Neural crest cell (in vitro differentiated cells): ENCODE data around the gene PLSCR5. TPM values are rescaled to one million over a fixed set of nuclear protein-coding genes. Genes with fewer than 3 reads are reported as not detected.

Experiments
- DNase-seq: peaks from one replicate; pipeline ENCODE4 v3.0.0; 2021; ENCODE audit warnings: low read depth, mixed read lengths, low spot score
- H3K27ac Mint-ChIP-seq: one replicate; pipeline ENCODE4 v1.8.0; 2021; ENCODE audit warnings: mild to moderate bottlenecking, mixed read lengths; ENCODE audit not compliant: unreplicated experiment
- H3K27me3 Mint-ChIP-seq: 2 replicates; pipeline ENCODE4 v1.8.0; 2021; ENCODE audit warnings: low read depth, mild to moderate bottlenecking, mixed read lengths
- H3K36me3 Mint-ChIP-seq: 2 replicates; pipeline ENCODE4 v1.8.0; 2021; ENCODE audit warnings: low read depth, mild to moderate bottlenecking, mixed read lengths
- H3K4me1 Mint-ChIP-seq: 2 replicates; pipeline ENCODE4 v1.8.0; 2021; ENCODE audit warnings: mixed read lengths
- H3K4me3 Mint-ChIP-seq: one replicate; pipeline ENCODE4 v1.8.0; 2021; ENCODE audit warnings: mild to moderate bottlenecking, mixed read lengths
- H3K9me3 Mint-ChIP-seq: 2 replicates; pipeline ENCODE4 v1.8.0; 2021; ENCODE audit warnings: mixed read lengths
- total RNA-seq: library from RNA; stranded (reverse); gene quantifications from 2 replicates; pipeline ENCODE4 v1.2.1, GENCODE V29; 2021
- TF ChIP-seq, protein P1 (sequence below): fragments of 200-600 bp; sonication (generic); conservative IDR thresholded peaks from 2 replicates; pipeline ENCODE4 v1.5.0; 2021; ENCODE audit warnings: antibody characterized with exemption, mild to moderate bottlenecking

Gene PLSCR5
- total RNA-seq, 1 donor from 2014 or later = not detected

- TF ChIP-seq, protein P1, sequence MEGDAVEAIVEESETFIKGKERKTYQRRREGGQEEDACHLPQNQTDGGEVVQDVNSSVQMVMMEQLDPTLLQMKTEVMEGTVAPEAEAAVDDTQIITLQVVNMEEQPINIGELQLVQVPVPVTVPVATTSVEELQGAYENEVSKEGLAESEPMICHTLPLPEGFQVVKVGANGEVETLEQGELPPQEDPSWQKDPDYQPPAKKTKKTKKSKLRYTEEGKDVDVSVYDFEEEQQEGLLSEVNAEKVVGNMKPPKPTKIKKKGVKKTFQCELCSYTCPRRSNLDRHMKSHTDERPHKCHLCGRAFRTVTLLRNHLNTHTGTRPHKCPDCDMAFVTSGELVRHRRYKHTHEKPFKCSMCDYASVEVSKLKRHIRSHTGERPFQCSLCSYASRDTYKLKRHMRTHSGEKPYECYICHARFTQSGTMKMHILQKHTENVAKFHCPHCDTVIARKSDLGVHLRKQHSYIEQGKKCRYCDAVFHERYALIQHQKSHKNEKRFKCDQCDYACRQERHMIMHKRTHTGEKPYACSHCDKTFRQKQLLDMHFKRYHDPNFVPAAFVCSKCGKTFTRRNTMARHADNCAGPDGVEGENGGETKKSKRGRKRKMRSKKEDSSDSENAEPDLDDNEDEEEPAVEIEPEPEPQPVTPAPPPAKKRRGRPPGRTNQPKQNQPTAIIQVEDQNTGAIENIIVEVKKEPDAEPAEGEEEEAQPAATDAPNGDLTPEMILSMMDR = no peak
- peaks cover 3% of the 10 kb centered on the region for H3K9me3 Mint-ChIP-seq
- H3K4me1 Mint-ChIP-seq = peaks cover 25% of the 10 kb centered on the region
Measured at GRCh38 chr3:146544002-146544928, 60.9 kb downstream of the PLSCR5 start, which contains the start of gene PLSCR1. Gene PLSCR1, minus strand, starts transcription at chr3:146544607. Its CDS starts 8,055 bp downstream, at chr3:146536552.

GRCh38 chr3:146543461-146544001, 61.6 kb downstream of the PLSCR5 start:
- H3K27ac Mint-ChIP-seq = no peak overlapping the region
- TF ChIP-seq, protein P1 = no peak

More at GRCh38 chr3:146544002-146544928, 60.9 kb downstream of the PLSCR5 start, which contains the start of gene PLSCR1:
- H3K4me3 Mint-ChIP-seq = peak within 1 kb of the TSS; percentile 96
- H3K36me3 Mint-ChIP-seq = peaks cover 4% of the 10 kb centered on the region
- H3K27me3 Mint-ChIP-seq = no peaks in the 10 kb centered on the region
- DNase-seq = peak; percentile 65
- H3K27ac Mint-ChIP-seq = peak within 1 kb of the TSS; percentile 93

GRCh38 chr3:146542978-146543377, 62.2 kb downstream of the PLSCR5 start:
- peaks cover 25% of the 10 kb centered on the region for H3K4me1 Mint-ChIP-seq
- peak overlapping the region; percentile 39 for H3K27ac Mint-ChIP-seq
- H3K4me3 Mint-ChIP-seq = peak overlapping the region; percentile 96
- H3K36me3 Mint-ChIP-seq = peaks cover 7% of the 10 kb centered on the region
- peaks cover 3% of the 10 kb centered on the region for H3K9me3 Mint-ChIP-seq
- no peak for DNase-seq
- TF ChIP-seq, protein P1 = no peak
- H3K27me3 Mint-ChIP-seq = no peaks in the 10 kb centered on the region

More at GRCh38 chr3:146543461-146544001, 61.6 kb downstream of the PLSCR5 start:
- peaks cover 3% of the 10 kb centered on the region for H3K9me3 Mint-ChIP-seq
- peaks cover 7% of the 10 kb centered on the region for H3K36me3 Mint-ChIP-seq
- peak overlapping the region; percentile 96 for H3K4me3 Mint-ChIP-seq
- peaks cover 25% of the 10 kb centered on the region for H3K4me1 Mint-ChIP-seq
- no peaks in the 10 kb centered on the region for H3K27me3 Mint-ChIP-seq
- DNase-seq = no peak

DNA sequence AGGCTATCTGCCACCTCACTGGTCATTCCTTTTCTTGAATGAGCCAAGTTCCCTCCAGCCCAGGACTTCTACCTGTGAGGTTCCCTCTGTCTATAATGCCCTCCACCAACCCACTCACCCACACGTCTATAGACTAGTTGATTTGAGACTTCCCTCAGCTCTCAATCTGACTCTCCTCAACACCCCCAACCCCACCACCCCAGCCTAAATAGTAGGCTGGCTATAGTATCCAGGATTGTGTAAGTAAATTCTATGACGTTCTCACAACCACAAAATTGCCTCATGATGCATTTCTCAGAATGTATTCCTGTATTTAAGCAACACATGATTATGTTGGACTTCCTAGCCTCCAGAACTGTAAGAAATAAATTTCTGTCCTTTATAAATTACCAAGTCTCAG, 63.0 kb downstream of the PLSCR5 start:
- peaks cover 25% of the 10 kb centered on the region for H3K4me1 Mint-ChIP-seq
- H3K27ac Mint-ChIP-seq = no peak overlapping the region
- TF ChIP-seq, protein P1 = no peak
- peaks cover 3% of the 10 kb centered on the region for H3K9me3 Mint-ChIP-seq
- H3K36me3 Mint-ChIP-seq = peaks cover 10% of the 10 kb centered on the region
- H3K27me3 Mint-ChIP-seq = no peaks in the 10 kb centered on the region
- DNase-seq = no peak
- peak overlapping the region; percentile 58 for H3K4me3 Mint-ChIP-seq

GRCh38 chr3:146540978-146541377, 64.2 kb downstream of the PLSCR5 start:
- TF ChIP-seq, protein P1 = no peak
- H3K27me3 Mint-ChIP-seq = no peaks in the 10 kb centered on the region
- DNase-seq = no peak
- H3K9me3 Mint-ChIP-seq = peaks cover 3% of the 10 kb centered on the region
- H3K4me1 Mint-ChIP-seq = peaks cover 25% of the 10 kb centered on the region
- H3K27ac Mint-ChIP-seq = no peak overlapping the region
- H3K4me3 Mint-ChIP-seq = no peak overlapping the region
- peaks cover 12% of the 10 kb centered on the region for H3K36me3 Mint-ChIP-seq
